ENCODE measurements around the gene ZNF574. TPM values are rescaled to one million over a fixed set of nuclear protein-coding genes. Genes with fewer than 3 reads are reported as not detected.

ZNF574 gene
- polyA plus RNA-seq, 1 of the 3 experiments (the other 2 are of a cell fraction) = 8.5 TPM

DNA sequence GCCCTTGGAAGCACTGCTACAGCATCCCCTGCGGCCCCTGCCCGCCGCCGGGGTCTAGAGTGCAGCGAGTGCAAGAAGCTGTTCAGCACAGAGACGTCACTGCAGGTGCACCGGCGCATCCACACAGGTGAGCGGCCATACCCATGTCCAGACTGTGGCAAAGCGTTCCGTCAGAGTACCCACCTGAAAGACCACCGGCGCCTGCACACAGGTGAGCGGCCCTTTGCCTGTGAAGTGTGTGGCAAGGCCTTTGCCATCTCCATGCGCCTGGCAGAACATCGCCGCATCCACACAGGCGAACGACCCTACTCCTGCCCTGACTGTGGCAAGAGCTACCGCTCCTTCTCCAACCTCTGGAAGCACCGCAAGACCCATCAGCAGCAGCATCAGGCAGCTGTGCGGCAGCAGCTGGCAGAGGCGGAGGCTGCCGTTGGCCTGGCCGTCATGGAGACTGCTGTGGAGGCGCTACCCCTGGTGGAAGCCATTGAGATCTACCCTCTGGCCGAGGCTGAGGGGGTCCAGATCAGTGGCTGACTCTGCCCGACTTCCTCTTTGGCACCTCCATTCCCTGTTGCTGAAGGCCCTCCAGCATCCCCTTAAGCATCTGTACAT, 4.9 kb downstream of the ZNF574 start:
- Histone ChIP-seq H3K27ac (ENCODE audit: low read depth in 2 of 2, low read length in 1 of 2) (no peak overlapping the region), H3K36me3 (replicated peaks in 1 of 2; ENCODE audit: control insufficient read depth in 1 of 2, insufficient read depth in 2 of 2, low read length in 1 of 2) (peaks cover 26 to 36% of the 10 kb centered on the region in 2 experiments), H3K9me2 (no peaks in the 10 kb centered on the region), H3K4me3 (ENCODE audit: low read depth in 2 of 2, low read length in 1 of 2) (no peak overlapping the region), H2AFZ (ENCODE audit: low read depth) (no peak overlapping the region), H3K4me1 (ENCODE audit: control insufficient read depth in 1 of 2, insufficient read depth in 2 of 2, low read depth in 1 of 2, low read length in 1 of 2) (peaks cover 7 to 11% of the 10 kb centered on the region in 2 experiments; a peak in 2 of 4 replicates), H3K79me2 (ENCODE audit: insufficient read depth) (peaks cover 73% of the 10 kb centered on the region), H3K27me3 (ENCODE audit: insufficient read depth) (no peaks in the 10 kb centered on the region), H3K9me3 (no peaks in the 10 kb centered on the region), H3F3A (replicated peaks; ENCODE audit: insufficient read depth) (peaks cover 20% of the 10 kb centered on the region), H3K9ac (no peak overlapping the region), H3K4me2 (no peak overlapping the region), H4K20me1 (ENCODE audit: insufficient read depth) (peaks cover 53% of the 10 kb centered on the region)
- CTCF ChIA-PET = interaction anchor here (0.6 to 1.4 kb wide), 7 partner anchors 14 to 161 kb away, joined by 3 to 6 read pairs (median 3); partner anchors contain the start of gene GSK3A
- WGBS (ENCODE audit: low lambda C conversion rate) = 97% methylated on average over 18 of the region's 28 CpGs
- no peak for TF ChIP-seq POLR2AphosphoS5 (IDR thresholded peaks at IDR 0.05; ENCODE audit: low read depth, low read length)
- TF ChIP-seq, protein P1, sequence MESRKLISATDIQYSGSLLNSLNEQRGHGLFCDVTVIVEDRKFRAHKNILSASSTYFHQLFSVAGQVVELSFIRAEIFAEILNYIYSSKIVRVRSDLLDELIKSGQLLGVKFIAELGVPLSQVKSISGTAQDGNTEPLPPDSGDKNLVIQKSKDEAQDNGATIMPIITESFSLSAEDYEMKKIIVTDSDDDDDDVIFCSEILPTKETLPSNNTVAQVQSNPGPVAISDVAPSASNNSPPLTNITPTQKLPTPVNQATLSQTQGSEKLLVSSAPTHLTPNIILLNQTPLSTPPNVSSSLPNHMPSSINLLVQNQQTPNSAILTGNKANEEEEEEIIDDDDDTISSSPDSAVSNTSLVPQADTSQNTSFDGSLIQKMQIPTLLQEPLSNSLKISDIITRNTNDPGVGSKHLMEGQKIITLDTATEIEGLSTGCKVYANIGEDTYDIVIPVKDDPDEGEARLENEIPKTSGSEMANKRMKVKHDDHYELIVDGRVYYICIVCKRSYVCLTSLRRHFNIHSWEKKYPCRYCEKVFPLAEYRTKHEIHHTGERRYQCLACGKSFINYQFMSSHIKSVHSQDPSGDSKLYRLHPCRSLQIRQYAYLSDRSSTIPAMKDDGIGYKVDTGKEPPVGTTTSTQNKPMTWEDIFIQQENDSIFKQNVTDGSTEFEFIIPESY (IDR thresholded peaks at IDR 0.05; ENCODE audit: borderline replicate concordance, low read depth) = no peak
- TF ChIP-seq SIN3A (IDR thresholded peaks at IDR 0.05; ENCODE audit: borderline replicate concordance, low read depth, low read length) = no peak
- TF ChIP-seq JUND (IDR thresholded peaks at IDR 0.05) = no peak
- no peak for TF ChIP-seq RFX5 (IDR thresholded peaks at IDR 0.05; ENCODE audit: low read length)
- TF ChIP-seq NFIC (IDR thresholded peaks at IDR 0.05; ENCODE audit: borderline replicate concordance) = no peak
- no peak for TF ChIP-seq GABPA (IDR thresholded peaks at IDR 0.05; ENCODE audit: low read depth)
- TF ChIP-seq ELF1 (IDR thresholded peaks at IDR 0.05) = no peak
- no peak for TF ChIP-seq NRF1 (IDR thresholded peaks at IDR 0.05; ENCODE audit: low read depth, low read length)
- TF ChIP-seq, protein P2, sequence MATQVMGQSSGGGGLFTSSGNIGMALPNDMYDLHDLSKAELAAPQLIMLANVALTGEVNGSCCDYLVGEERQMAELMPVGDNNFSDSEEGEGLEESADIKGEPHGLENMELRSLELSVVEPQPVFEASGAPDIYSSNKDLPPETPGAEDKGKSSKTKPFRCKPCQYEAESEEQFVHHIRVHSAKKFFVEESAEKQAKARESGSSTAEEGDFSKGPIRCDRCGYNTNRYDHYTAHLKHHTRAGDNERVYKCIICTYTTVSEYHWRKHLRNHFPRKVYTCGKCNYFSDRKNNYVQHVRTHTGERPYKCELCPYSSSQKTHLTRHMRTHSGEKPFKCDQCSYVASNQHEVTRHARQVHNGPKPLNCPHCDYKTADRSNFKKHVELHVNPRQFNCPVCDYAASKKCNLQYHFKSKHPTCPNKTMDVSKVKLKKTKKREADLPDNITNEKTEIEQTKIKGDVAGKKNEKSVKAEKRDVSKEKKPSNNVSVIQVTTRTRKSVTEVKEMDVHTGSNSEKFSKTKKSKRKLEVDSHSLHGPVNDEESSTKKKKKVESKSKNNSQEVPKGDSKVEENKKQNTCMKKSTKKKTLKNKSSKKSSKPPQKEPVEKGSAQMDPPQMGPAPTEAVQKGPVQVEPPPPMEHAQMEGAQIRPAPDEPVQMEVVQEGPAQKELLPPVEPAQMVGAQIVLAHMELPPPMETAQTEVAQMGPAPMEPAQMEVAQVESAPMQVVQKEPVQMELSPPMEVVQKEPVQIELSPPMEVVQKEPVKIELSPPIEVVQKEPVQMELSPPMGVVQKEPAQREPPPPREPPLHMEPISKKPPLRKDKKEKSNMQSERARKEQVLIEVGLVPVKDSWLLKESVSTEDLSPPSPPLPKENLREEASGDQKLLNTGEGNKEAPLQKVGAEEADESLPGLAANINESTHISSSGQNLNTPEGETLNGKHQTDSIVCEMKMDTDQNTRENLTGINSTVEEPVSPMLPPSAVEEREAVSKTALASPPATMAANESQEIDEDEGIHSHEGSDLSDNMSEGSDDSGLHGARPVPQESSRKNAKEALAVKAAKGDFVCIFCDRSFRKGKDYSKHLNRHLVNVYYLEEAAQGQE (IDR thresholded peaks at IDR 0.05; ENCODE audit: low read depth, low read length) = no peak
- no peak for TF ChIP-seq TAF1 (IDR thresholded peaks at IDR 0.05; ENCODE audit: borderline replicate concordance, low read depth, low read length)
- no peak for TF ChIP-seq FOXM1 (IDR thresholded peaks at IDR 0.05; ENCODE audit: low read depth)
- TF ChIP-seq, protein P3, sequence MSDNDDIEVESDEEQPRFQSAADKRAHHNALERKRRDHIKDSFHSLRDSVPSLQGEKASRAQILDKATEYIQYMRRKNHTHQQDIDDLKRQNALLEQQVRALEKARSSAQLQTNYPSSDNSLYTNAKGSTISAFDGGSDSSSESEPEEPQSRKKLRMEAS (IDR thresholded peaks at IDR 0.05; ENCODE audit: low read depth) = no peak
- POLR2A ChIA-PET = interaction anchor here (1.4 kb wide), 1 partner anchor 11 kb away, joined by 3 read pairs; the partner anchor contains the start of gene GRIK5
- no peak for DNase-seq
